Lower leg skin (tissue), 3 donors: Measurements from ENCODE around the gene PDIA2.

Experiments used
- CTCF ChIP-seq, 3 donors: fragments of 450-650 bp; IDR thresholded peaks; one replicate each; pipeline ENCODE4 v1.5.1; 2016; ENCODE audit warnings: antibody characterized with exemption in 3 of 3, mild to moderate bottlenecking in 3 of 3, moderate library complexity in 2 of 3
- POLR2A ChIP-seq, 2 donors: fragments of 450-650 bp; IDR thresholded peaks; one replicate each; pipeline ENCODE4 v1.6.1; 2016 to 2017; ENCODE audit warnings: antibody characterized with exemption in 2 of 2, mild to moderate bottlenecking in 1 of 2, moderate library complexity in 1 of 2

GRCh38 chr16:320206-320605 is 37.2 kb downstream of the PDIA2 start:
- TF ChIP-seq CTCF (IDR thresholded peaks at IDR 0.05) (no peak), POLR2A (IDR thresholded peaks at IDR 0.05) (no peak)
